ENCODE data around the gene RALGAPA2.
A peak's percentile ranks its signal among the peaks of the same experiment; 100 is the strongest.

The RALGAPA2 gene

GRCh38 chr20:20627471-20627870 is 85.0 kb downstream of the RALGAPA2 start:
- no peak for DNase-seq

GRCh38 chr20:20624914-20625313 is 87.5 kb downstream of the RALGAPA2 start:
- no peak for DNase-seq

- DNase-seq = no peak
Observed at GRCh38 chr20:20621195-20621594, 91.2 kb downstream of the RALGAPA2 start.

GRCh38 chr20:20614391-20614790 is 98.1 kb downstream of the RALGAPA2 start:
- DNase-seq = no peak

GRCh38 chr20:20612251-20612650 is 100.2 kb downstream of the RALGAPA2 start:
- DNase-seq = no peak

- no peak for DNase-seq
Observed at GRCh38 chr20:20611167-20611566, 101.3 kb downstream of the RALGAPA2 start.

- DNase-seq = no peak
Observed at GRCh38 chr20:20609522-20609921, 102.9 kb downstream of the RALGAPA2 start.

- no peak for DNase-seq
Observed at GRCh38 chr20:20608641-20609040, 103.8 kb downstream of the RALGAPA2 start.

GRCh38 chr20:20608041-20608440 is 104.4 kb downstream of the RALGAPA2 start:
- DNase-seq = no peak

GRCh38 chr20:20606881-20607280 is 105.6 kb downstream of the RALGAPA2 start:
- DNase-seq = no peak

GRCh38 chr20:20606050-20606449 is 106.4 kb downstream of the RALGAPA2 start:
- no peak for DNase-seq

- no peak for DNase-seq
Observed at GRCh38 chr20:20604907-20605306, 107.5 kb downstream of the RALGAPA2 start.

GRCh38 chr20:20604357-20604756 is 108.1 kb downstream of the RALGAPA2 start:
- DNase-seq = no peak

GRCh38 chr20:20603339-20603990 is 109.0 kb downstream of the RALGAPA2 start:
- no peak for DNase-seq

GRCh38 chr20:20597966-20598365 is 114.5 kb downstream of the RALGAPA2 start:
- no peak for DNase-seq

- no peak for DNase-seq
Observed at GRCh38 chr20:20594171-20594530, 118.3 kb downstream of the RALGAPA2 start.

GRCh38 chr20:20593447-20594170 is 118.8 kb downstream of the RALGAPA2 start:
- DNase-seq = peak; percentile 30

- DNase-seq = no peak
Observed at GRCh38 chr20:20585146-20585545, 127.3 kb downstream of the RALGAPA2 start.

GRCh38 chr20:20582734-20583133 is 129.7 kb downstream of the RALGAPA2 start:
- no peak for DNase-seq

GRCh38 chr20:20580139-20580538 is 132.3 kb downstream of the RALGAPA2 start:
- no peak for DNase-seq

- no peak for DNase-seq
Observed at GRCh38 chr20:20578838-20579237, 133.6 kb downstream of the RALGAPA2 start.

GRCh38 chr20:20573797-20574196 is 138.6 kb downstream of the RALGAPA2 start:
- no peak for DNase-seq

- DNase-seq = no peak
Observed at GRCh38 chr20:20571068-20571780, 141.2 kb downstream of the RALGAPA2 start.

- peak; percentile 33 for DNase-seq
Observed at GRCh38 chr20:20568604-20569205, 143.7 kb downstream of the RALGAPA2 start.

All from left hindlimb (tissue), 1 donor.